Stimulated activated CD4-positive, alpha-beta T cell treated with anti-CD3 and anti-CD28 coated beads, TNF-alpha, amount 100 ng/mL, for 24 hours (primary cell): ENCODE results near the gene SHE.

Experiments
- DNase-seq, 3 experiments: peaks; one replicate each; pipeline ENCODE4 v3.0.0-alpha.2; 2020; ENCODE audit warnings: low read depth in 3 of 3

The SHE gene

GRCh38 chr1:154479764-154480421 is 22.3 kb downstream of the SHE start:
- DNase-seq, result peak; percentile 33 to 56 (median 41)

- no peak for DNase-seq
Observed at GRCh38 chr1:154478639-154479038, 23.6 kb downstream of the SHE start.

- no peak for DNase-seq
Observed at GRCh38 chr1:154478013-154478412, 24.2 kb downstream of the SHE start.

- DNase-seq, result no peak
Observed at GRCh38 chr1:154476791-154477190, 25.4 kb downstream of the SHE start.

- DNase-seq, result no peak
Observed at GRCh38 chr1:154474802-154475201, 27.4 kb downstream of the SHE start.

- DNase-seq, result no peak
Observed at GRCh38 chr1:154471304-154471703, 30.9 kb downstream of the SHE start.

GRCh38 chr1:154469844-154470560 is 32.2 kb downstream of the SHE start:
- no peak for DNase-seq

- no peak for DNase-seq
Observed at GRCh38 chr1:154468535-154469250, 33.5 kb downstream of the SHE start.

GRCh38 chr1:154467434-154468102 is 34.6 kb downstream of the SHE start:
- DNase-seq, result no peak

- DNase-seq, result no peak
Observed at GRCh38 chr1:154466921-154467417, 35.2 kb downstream of the SHE start.

GRCh38 chr1:154466206-154466605 is 36.0 kb downstream of the SHE start:
- DNase-seq, result no peak

GRCh38 chr1:154465621-154466195 is 36.5 kb downstream of the SHE start:
- no peak for DNase-seq

- DNase-seq, result peak; percentile 24 to 63 (median 34)
Observed at GRCh38 chr1:154463512-154463990, 38.7 kb downstream of the SHE start.

- no peak for DNase-seq
Observed at GRCh38 chr1:154460695-154461260, 41.4 kb downstream of the SHE start.

GRCh38 chr1:154459080-154459479 is 43.1 kb downstream of the SHE start:
- no peak for DNase-seq

GRCh38 chr1:154456631-154457030 is 45.6 kb downstream of the SHE start:
- no peak for DNase-seq

- no peak for DNase-seq
Observed at GRCh38 chr1:154454386-154455120, 47.7 kb downstream of the SHE start.

- no peak for DNase-seq
Observed at GRCh38 chr1:154453574-154454352, 48.4 kb downstream of the SHE start.

- DNase-seq, result no peak
Observed at GRCh38 chr1:154453161-154453560, 49.1 kb downstream of the SHE start.

- no peak for DNase-seq
Observed at GRCh38 chr1:154448331-154448811, 53.8 kb downstream of the SHE start.
